GM21528 (cell line): ENCODE data around the gene KREMEN2.
"Not testable (repeated sequence)": the region's sequence is repeated elsewhere in the genome, so short reads cannot be mapped to it uniquely, and the experiment has no call there.

ENCODE experiments used
- ATAC-seq: cut with Tn5 transposase; IDR thresholded peaks from one replicate; pipeline ENCODE4 v1.9.1; 2021; ENCODE audit warnings: mild to moderate bottlenecking, moderate library complexity; ENCODE audit not compliant: unreplicated experiment, low FRiP score

Gene KREMEN2

GRCh38 chr16:2963723-2964474 lies at the start of gene KREMEN2:
KREMEN2 (plus strand) TSS chr16:2964275; CDS start chr16:2964521, 246 bp downstream.
- no peak for ATAC-seq

- ATAC-seq: no peak
Observed at GRCh38 chr16:2915196-2915929, 48.7 kb upstream of the KREMEN2 start.

- no peak for ATAC-seq
Observed at GRCh38 chr16:2919511-2920255, 44.4 kb upstream of the KREMEN2 start.

GRCh38 chr16:2923481-2923880 lies 40.6 kb upstream of the KREMEN2 start:
- ATAC-seq: no peak

GRCh38 chr16:2924901-2925755 lies 38.9 kb upstream of the KREMEN2 start:
- ATAC-seq: no peak

- ATAC-seq: no peak
Observed at GRCh38 chr16:2925951-2926649, 38.0 kb upstream of the KREMEN2 start.

GRCh38 chr16:2926650-2926999 lies 37.5 kb upstream of the KREMEN2 start:
- no peak for ATAC-seq

GRCh38 chr16:2927010-2927646 lies 36.9 kb upstream of the KREMEN2 start:
- ATAC-seq: no peak

- not testable (repeated sequence) for ATAC-seq
Observed at GRCh38 chr16:2928151-2928550, 35.9 kb upstream of the KREMEN2 start.

GRCh38 chr16:2928796-2929195 lies 35.3 kb upstream of the KREMEN2 start:
- ATAC-seq: no peak

GRCh38 chr16:2929693-2930092 lies 34.4 kb upstream of the KREMEN2 start:
- ATAC-seq: no peak

GRCh38 chr16:2930236-2930635 lies 33.8 kb upstream of the KREMEN2 start:
- ATAC-seq: no peak

- ATAC-seq: not testable (repeated sequence)
Observed at GRCh38 chr16:2931231-2931914, 32.7 kb upstream of the KREMEN2 start.

- no peak for ATAC-seq
Observed at GRCh38 chr16:2933136-2933535, 30.9 kb upstream of the KREMEN2 start.

GRCh38 chr16:2933701-2934100 lies 30.4 kb upstream of the KREMEN2 start:
- ATAC-seq: no peak

- no peak for ATAC-seq
Observed at GRCh38 chr16:2934450-2934849, 29.6 kb upstream of the KREMEN2 start.

- ATAC-seq: no peak
Observed at GRCh38 chr16:2936436-2937011, 27.6 kb upstream of the KREMEN2 start.

GRCh38 chr16:2937170-2937569 lies 26.9 kb upstream of the KREMEN2 start:
- ATAC-seq: no peak
